ENCODE results near the gene TFDP1.

The TFDP1 gene, protein sequence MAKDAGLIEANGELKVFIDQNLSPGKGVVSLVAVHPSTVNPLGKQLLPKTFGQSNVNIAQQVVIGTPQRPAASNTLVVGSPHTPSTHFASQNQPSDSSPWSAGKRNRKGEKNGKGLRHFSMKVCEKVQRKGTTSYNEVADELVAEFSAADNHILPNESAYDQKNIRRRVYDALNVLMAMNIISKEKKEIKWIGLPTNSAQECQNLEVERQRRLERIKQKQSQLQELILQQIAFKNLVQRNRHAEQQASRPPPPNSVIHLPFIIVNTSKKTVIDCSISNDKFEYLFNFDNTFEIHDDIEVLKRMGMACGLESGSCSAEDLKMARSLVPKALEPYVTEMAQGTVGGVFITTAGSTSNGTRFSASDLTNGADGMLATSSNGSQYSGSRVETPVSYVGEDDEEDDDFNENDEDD

DNA sequence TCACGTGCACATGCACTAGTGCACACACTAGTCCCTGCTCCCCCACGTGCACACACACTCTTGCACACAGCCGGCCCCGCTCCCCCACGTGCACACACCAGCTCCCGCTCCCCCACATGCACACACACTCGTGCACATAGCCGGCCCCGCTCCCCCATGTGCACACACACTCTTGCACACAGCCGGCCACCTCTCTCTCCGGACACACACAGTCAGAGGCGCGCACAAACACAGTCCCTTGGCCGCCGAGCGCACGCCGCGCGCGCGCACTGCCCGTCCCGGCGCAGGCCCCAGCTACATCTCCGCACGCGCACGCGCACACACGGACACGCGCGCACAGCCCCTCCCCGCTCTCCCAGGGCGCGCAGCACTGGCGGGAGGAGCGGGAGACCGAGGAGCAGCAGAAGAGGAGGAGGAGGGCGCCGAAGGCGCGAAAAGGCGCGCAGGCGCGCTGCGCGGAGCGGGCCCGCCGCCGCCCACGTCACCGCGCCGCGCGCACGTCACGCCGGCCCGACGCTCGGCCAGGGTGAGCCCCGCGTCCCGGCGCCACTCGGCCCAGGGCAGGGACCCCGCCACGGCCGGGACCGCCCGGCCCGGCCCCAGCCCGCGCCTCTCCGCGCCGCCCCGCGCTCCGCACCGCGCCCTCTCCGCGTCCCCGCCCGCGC is at the start of gene TFDP1:
TFDP1 (plus strand) TSS at position 549 of the 665 bp plus-strand sequence. CDS start 1,085 bp downstream, outside the sequence.
- DNase-seq = peak; percentile 63

DNA sequence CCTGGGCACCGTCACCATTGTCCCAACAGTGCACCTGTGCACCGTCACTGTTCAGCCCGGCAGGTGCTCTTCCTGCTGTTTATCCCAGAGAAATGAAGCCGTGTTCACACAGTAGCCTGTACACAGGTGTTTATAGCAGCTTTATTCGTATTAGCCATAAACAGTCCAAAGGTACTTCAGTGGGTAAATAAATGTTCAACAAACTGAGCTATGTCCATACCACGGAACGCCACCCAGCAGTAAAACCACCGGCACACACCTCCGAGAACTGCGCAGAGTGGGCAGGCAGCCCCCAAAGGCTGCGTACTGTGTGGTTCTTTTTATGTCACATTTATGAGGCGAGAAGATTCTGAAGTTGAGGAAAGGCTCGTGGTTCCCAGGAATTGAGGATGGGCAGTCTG is 49.2 kb upstream of the TFDP1 start:
- DNase-seq = no peak

DNA sequence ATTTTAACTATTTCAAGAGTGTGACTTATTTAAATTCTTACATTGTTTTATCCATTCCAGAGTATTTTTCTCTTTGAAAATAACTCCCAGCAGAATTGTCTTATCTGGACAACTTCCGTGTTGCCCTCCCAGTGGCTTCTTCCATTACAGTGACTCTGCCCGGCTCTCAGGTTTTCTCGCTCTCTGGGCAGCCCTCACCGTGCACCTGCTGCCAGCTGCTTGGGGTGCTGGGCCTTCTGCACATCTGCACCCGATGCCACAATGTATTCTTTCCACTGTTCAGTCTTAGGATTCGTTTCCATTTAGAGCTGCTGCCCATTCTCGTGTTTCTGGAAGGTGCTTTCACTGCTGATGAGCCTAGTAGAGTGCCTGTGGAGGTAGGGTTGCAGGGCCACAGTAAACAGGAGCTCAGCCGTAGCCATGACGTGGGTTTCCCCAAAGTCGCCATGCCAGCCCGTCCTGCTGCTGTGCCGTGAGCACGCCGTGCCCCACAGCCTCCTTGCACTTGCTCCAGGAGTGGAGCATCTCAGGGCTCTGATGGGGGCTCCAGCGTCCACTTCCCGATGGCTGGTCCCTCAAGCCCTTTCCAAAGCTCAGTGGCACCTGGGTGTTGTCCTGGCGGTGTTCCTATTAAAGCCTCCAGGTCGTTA is 48.0 kb upstream of the TFDP1 start:
- no peak for DNase-seq

DNA sequence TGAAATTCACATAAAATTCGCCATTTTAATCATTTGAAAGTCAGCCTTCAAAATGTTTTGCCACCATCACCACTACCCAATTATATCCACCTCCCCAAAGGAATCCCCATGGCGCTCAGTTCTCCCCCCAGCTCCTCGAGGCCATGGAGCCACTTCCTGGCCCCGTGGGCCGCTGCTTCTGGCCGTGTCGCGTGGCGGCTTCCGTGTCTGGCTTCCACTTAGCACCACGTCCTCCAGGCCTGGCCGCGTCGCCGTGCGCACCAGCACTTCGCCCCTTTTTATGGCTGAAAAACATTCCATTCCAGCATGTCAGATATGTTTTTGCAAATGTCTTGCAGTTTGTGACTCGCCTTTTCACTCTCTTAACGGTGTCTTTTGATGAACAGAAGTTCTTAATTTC is 47.3 kb upstream of the TFDP1 start:
- DNase-seq = no peak

DNA sequence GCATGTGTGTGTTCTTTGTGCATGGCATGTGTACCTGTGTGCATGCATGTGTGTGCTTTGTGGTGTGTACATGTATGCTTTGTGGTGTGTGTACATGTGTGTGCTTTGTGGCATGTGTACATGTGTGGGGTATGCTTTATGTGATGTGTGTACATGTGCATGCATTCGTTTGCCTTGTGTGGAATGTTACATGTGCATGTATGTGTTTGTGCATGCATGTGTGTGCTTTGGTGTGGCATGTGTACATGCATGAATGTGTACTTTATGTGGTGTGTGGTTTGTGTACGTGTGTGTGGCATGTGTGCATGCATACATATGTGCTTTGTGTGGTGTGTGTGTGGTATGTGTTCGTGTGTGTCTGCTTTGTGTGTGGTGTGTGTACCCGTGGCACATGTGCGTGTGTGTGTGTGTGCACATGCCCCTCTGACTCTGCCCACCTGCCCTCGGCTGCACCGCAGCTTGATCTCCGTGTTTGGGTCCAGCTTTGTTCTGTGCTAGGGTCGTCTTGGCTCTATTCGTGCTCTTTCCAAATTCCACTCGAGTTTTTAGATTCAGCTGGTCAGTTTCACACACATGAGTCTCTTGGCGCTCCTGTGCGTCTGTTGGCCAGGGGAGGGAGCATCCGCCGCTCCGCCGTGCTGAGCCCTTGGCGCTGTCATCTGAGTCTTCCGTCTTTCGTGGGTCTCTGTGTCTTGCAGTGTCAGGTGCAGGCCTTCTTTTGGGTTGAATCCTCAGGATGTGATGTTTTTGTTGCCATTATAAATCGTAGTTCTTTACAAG is 46.5 kb upstream of the TFDP1 start:
- no peak for DNase-seq

DNA sequence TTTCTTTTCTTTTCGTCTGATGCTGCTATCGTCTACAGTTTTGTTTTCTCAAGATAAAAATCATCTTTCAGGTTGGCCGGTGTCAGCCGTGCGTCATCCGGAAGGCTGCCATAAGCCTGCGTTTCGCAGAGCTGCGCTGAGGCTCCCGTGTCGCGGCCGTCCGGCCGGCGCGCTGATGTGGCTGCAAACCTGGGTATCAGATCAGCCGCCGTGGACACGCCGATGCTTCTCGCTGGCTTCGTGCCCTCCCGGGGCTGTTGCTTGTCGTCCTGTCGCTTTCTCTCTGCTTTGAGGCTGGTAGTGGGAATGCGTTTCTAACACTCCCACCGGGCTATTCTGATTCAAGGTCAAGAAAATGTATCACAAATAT is 45.9 kb upstream of the TFDP1 start:
- DNase-seq = no peak

DNA sequence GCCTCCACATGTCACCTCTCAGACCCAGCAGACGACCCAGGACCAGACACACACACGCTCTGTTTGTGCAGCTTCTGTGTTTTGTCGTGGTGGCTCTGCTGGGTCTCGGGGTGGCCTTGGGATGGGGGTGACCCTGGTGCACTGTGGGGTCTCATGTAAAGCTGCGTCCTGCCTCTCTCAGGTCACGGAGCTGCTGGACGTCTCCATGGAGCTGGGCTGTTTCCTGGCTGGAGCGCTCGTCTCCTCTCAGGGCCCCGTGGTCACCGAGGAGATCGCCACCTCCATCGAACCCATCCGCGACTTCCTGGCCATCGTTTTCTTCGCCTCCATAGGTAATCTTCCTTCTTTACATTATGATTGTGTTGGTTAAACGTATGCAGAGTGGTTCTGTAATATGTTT is 45.4 kb upstream of the TFDP1 start:
- no peak for DNase-seq

DNA sequence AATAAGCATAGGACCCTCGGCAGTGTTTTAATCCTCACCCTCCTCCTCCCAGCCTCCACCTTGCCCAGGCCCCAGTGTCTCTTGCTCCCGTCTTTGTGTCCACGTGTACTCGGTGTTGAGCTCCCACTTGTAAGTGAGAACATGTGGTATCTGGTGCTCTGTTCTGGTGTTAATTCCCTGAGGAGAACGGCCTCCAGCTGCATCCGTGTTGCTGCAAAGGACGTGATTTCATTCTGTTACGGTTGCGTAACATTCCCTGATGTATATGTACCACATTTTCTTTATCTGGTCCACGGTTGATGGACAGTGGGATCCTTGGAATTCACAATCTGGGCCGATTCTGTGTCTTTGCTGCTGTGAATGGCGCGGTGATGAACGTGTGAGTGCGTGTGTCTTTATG is 44.7 kb upstream of the TFDP1 start:
- DNase-seq = no peak

DNA sequence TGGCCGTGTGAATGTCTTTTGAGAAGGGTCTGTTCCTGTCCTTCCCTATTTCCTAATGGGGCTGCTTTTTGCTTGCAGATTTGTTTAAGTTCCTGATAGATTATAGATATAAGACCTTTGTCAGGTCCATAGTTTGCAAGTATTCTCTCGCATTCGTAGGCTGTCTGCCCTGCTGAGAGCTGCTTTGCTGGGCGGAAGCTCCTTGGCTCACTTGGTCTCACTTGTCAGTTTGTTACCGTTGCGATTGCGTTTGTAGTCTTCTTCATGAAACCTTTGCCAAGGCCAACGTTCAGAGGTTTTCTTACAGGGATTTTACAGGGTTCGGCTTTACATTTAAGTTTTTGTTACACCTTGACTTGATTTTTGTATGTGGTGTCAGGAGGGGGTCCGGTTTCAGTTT is 44.0 kb upstream of the TFDP1 start:
- DNase-seq = no peak

DNA sequence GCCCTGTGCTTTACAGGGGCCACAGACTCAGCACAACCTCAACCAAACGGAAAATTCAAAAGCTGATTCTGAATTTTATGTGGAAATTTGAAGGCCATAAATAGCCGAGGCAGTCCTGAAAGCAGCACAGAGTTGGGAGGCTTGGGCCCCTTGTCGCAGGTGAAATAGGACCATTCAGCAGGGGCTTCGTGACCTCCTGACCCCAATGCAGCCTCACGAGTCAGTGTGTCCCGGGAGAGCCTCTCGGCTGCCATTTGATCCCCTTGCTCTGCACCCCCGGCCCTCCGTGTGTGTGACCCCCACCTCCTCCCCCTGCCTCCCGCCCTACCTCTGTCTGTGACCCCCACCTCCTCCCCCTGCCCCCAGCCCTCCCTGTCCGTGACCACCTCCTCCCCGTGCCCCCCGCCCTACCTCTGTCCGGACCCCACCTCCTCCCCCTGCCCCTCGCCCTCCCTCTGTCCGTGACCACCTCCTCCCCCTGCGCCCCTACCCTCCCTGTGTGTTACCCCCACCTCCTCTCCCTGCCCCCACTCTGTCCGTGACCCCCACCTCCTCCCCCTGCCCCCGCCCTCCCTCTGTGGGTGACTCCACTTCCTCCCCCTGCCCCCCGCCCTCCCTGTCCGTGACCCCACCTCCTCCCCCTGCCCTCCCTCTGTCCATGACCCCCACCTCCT is 41.7 kb upstream of the TFDP1 start:
- DNase-seq = no peak

DNA sequence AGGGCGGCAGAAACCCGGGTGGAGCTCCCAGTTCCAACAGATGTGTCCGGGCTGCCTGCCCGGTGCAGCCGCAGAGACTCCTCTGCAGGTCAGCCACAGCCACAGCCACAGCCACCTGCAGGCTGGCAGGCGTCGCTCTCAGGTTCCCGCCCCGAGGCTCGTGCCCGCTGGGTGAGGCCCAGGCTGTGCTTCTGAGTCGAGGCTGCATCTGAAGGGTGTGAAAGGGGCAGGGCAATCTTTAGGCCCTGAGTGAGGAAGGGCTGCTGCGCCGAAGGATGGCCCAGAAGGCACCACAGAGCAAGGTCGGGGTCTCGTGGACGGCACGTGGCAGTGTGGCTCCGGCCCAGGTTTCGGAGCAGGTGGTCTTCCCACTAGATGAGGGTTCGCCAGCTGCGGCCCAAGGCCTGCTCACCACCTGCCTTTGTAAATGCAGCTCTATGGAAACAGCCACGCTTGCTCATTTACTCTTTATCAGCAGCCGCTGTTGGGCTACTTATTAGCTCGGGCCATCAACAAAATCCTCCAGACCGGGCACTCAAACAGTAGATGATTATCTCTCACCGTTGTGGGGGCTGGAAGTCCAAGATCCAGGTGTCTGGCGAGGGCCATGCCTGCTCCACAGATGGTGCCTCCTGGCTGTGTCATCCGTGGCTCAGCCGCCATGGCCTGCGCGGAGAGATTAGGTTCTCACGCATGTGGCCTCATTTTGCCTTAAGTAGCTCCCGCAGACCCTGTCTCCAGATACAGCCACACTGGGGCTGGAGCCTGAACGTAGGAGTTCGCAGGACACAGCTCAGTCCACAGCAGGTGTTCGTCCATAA is 40.3 kb upstream of the TFDP1 start:
- no peak for DNase-seq

DNA sequence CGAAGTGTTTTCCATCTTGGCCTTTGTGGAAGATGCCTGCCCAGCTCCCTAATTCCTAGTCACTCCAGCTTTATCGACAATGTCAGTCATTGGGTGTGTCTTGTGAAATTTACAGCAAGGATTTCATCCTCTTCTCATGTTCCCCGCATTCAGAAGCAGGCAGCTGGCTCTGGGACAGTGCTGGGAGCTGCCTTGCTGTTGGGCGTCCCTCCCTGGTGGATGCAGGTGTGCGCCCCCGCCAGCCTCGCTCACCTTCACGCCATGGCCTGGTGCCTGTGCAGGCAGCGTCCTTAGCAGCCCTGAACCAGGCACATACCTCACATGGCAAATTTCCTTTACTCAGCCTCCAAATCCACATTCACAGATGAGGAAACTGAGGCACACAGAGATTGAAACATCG is 39.7 kb upstream of the TFDP1 start:
- no peak for DNase-seq

DNA sequence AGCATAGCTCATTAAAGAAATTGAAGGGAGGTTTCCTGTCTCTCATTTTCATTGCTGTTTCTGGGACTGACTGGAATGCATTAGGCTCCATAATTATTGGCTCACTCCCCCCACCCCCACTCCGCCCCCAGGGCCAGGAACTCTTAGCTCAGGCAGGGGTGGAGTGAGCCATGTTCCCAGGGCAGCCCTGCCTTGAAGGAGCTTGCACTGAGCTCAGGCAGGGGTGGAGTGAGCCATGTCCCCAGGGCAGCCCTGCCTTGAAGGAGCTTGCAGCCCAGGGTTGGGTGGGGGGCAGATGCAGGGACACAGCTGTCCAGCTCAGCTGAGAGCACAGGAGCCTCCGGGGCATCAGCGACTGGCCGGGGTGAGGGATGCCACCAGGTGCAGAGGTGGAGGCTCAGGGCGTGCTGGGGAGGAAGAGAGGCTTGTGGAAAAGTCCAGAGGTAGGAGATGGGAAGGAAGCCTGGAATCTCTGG is 39.1 kb upstream of the TFDP1 start:
- DNase-seq = no peak

DNA sequence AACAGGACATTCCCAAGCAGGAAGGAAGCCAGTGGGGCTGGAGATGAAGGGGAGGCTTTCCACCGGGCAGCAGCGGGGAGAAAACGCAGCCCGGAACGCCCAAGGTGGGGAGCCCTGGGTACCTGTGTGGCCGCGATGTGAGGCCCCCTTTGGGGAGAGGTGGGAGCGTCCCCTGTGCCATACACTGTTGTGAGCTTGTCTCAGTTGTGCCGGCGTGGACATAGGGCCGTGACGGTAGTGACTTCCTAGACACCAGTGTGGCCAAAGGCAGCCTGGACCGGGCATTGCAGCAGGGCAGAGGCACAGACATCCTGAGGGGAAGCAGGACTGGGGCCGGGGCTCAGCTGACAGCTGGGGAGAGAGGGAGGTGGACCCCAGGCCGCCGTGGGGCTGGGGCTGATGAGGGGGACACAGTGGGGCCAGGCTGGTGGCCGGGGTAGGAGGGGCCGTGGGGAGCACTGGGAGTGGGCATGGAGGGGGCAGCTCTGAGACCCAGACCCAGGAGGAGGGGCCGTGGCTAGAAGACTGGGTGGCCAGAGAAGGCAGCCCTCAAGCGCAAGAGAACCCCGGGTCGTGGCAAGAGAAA is 38.5 kb upstream of the TFDP1 start:
- DNase-seq = no peak

DNA sequence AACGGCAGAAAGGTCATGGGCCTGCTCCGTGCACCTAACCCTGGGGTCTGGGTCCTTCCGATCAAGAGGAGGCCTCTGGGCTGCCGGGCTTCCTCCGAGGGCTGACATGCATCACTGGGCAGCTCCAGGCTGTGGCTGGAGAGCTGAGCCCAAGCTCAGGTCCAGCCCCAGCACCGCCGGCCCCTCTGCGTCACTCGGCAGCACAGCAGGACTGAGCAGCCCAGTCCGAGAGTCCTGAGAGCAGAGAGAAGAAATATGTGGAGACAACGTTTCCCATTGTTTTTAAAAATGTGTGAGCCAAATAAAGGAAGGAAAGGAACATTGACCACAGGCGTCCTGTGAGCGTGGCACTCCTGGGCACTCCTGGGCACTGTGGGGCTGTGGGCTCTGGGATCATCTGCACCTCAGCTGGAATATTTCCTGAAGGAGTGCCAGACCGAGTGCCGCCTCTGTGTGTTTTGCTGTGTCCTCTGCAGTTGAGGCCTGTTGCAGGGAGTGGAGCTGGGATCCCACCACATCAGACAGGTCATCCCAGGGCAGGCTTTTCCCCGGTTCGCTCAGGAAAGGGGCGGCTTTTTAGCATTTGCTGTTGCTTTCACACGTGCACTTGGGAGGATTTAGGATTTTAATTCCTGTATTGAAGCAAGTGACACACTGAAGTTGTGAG is 37.8 kb upstream of the TFDP1 start:
- DNase-seq = no peak

DNA sequence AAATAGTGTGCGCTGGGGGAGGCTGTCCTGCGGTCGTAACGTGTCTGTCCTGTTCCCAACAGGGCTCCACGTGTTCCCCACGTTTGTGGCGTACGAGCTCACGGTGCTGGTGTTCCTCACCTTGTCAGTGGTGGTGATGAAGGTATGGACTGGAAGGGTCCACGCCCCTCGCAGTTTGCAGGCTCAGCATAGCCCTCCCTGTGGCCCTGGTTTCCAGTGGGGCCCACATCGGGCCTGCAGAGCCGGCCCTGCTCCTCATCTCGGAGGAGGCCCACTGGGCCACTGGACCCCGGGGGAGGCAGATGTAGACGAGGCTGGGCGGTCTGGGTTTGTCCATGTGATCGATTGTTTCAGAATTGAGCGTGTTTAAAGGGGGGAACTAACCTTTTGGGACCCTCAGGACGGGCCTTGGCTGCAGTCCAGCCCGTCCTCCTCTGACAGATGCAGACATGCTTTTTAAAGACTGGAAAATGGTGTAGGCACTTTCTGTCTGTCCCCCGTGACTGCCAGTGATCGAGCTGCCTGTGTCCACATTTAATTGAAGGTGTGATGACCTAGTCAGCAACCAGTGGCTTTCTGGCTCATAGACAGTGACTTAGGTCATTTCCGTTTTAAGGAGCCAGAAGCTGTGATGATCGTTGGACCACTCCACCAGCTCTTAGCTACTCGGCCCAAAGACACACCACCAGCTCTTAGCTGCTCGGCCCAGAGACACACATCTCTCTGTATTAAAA is 37.1 kb upstream of the TFDP1 start:
- DNase-seq = no peak

DNA sequence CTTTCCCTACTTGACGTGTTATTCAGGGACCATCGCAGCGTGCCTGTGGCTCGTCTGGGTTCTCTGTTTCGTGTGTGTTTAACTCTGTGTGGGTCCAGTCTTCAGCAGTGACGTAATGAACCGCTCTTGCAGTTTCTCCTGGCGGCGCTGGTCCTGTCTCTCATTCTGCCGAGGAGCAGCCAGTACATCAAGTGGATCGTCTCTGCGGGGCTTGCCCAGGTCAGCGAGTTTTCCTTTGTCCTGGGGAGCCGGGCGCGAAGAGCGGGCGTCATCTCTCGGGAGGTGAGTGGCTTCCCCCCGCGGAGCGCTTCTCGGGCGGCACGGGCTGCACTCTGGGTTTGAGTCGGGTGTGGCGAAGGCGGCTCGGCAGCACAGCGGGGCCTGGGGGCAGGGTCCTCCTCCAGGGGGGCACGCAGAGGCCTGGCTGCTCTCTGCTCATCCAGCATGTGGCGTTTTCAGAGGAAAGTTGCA is 36.3 kb upstream of the TFDP1 start:
- DNase-seq = peak; percentile 72

DNA sequence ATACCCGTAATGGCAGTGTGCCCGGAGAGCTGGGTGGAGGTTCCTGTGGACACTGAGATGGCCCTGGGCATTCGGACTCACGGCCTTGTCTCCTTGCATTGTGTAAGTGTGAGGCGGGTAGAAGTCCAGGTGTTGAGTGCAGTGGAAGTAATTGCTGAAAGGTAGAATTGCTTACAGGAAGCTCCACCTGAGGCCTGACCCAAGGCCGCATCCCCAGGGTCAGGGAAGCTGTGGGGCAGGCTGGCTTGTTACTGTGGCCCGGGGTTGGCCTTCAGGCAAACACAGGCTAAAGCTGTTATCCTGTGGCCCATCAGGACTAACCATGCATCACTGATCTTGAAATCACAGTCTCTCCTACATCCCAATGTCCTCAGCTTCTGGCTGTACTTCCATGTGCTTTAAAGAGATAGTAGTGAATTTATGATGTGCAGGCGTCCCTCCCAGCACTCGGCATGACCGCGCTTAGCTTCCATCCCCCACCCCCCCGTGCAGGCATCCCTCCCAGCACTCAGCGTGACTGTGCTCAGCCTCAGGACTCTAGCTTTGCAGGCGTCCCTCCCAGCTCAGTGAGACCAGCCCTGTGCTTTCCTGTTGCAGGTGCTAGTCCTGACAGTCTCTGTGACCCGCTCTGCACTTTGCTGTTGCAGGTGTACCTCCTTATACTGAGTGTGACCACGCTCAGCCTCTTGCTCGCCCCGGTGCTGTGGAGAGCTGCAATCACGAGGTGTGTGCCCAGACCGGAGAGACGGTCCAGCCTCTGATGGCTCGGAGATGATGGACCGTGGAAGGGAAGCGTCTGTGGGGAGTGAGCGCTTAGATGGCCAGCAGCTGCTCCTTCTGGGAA is 35.6 kb upstream of the TFDP1 start:
- peak; percentile 81 for DNase-seq

DNA sequence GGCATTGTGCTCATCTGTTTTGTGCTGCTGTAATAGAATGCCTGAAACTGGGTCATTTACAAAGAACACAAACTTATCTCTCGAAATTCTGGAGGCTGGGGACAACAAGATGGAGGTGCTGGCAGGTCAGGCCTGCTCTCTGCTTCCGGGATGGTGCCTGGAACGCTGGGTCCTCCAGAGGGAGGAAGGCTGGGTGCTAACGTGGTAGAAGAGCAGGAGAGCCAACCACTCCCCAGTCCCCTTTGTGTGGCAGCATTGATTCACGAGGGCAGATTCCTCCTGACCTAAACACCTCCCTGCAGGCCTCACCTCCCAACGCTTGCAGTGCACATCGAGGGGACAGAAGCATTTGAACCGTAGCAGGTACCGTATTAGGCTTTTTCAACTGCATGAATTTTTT is 34.1 kb upstream of the TFDP1 start:
- peak; percentile 89 for DNase-seq
